IMR-90 (cell line): ENCODE results near the gene SLIT3. TPM values are rescaled to one million over a fixed set of nuclear protein-coding genes. Genes with fewer than 3 reads are reported as not detected.

Source experiments
- ATAC-seq: fragments of 200-7000 bp; cut with Tn5 transposase; 2 replicates; pipeline ENCODE4 v1.9.1; 2020; ENCODE audit warnings: low read depth, mild to moderate bottlenecking, moderate library complexity
- BruUV-seq: library from RNA; stranded (reverse); fragments of 400-500 nt; replicated peaks from 2 replicates; lab custom pipeline; 2021; lab: Mats Ljungman, UMichigan
- CTCF ChIA-PET: fragments of 300-600 bp; formaldehyde crosslinking; extraction: SDS; loops from one replicate; lab custom pipeline; 2021; ENCODE audit warnings: antibody characterized with exemption; lab: Yijun Ruan, JAX
- POLR2A ChIA-PET: fragments of 300-600 bp; sonication (Branson Sonifier 250); formaldehyde crosslinking; loops from one replicate; lab custom pipeline; 2022; ENCODE audit warnings: antibody characterized with exemption; ENCODE audit not compliant: unreplicated experiment; lab: Charles Lee
- DNase-seq: peaks from one replicate; pipeline ENCODE4 v3.0.0; 2013
- H2AFZ ChIP-seq: replicated peaks from 2 replicates; pipeline ENCODE3; 2013; ENCODE audit warnings: low read length, mild to moderate bottlenecking; ENCODE audit not compliant: poor library complexity
- H2AK5ac ChIP-seq: 2 replicates; pipeline ENCODE4 v1.6.1; 2013; ENCODE audit warnings: low read depth, low read length, inconsistent platforms
- H2AK9ac ChIP-seq: replicated peaks from 2 replicates; pipeline ENCODE3; 2013; ENCODE audit warnings: mild to moderate bottlenecking, low read depth, low read length, moderate library complexity; ENCODE audit not compliant: poor library complexity
- H2BK120ac ChIP-seq: 2 replicates; pipeline ENCODE4 v1.6.1; 2013; ENCODE audit warnings: low read depth, low read length, inconsistent platforms
- H2BK15ac ChIP-seq: 3 replicates; pipeline ENCODE4 v1.6.1; 2013; ENCODE audit warnings: low read depth, low read length, inconsistent platforms
- H2BK20ac ChIP-seq: 2 replicates; pipeline ENCODE4 v1.6.1; 2013; ENCODE audit warnings: low read depth, mild to moderate bottlenecking, inconsistent platforms, low read length, moderate library complexity
- H2BK5ac ChIP-seq: 2 replicates; pipeline ENCODE4 v1.6.1; 2013; ENCODE audit warnings: mild to moderate bottlenecking, low read depth, low read length, inconsistent platforms; ENCODE audit not compliant: poor library complexity, severe bottlenecking
- H3K14ac ChIP-seq: replicated peaks from 2 replicates; pipeline ENCODE4 v1.6.1; 2013; ENCODE audit warnings: low read depth, low read length, inconsistent platforms
- H3K18ac ChIP-seq: 2 replicates; pipeline ENCODE4 v1.6.1; 2013; ENCODE audit warnings: low read depth, low read length, control low read depth
- H3K23ac ChIP-seq: 2 replicates; pipeline ENCODE4 v1.6.1; 2013; ENCODE audit warnings: low read depth, low read length, inconsistent platforms
- H3K27ac ChIP-seq: 2 replicates; pipeline ENCODE4 v1.5.1; 2013; ENCODE audit warnings: mild to moderate bottlenecking, control low read depth, low read length; ENCODE audit not compliant: insufficient read depth
- H3K27me3 ChIP-seq: 2 replicates; pipeline ENCODE4 v1.6.1; 2013; ENCODE audit warnings: low read length; ENCODE audit not compliant: control insufficient read depth, insufficient read depth
- H3K36me3 ChIP-seq: 2 replicates; pipeline ENCODE4 v1.6.1; 2013; ENCODE audit warnings: low read length, mixed read lengths; ENCODE audit not compliant: control insufficient read depth, insufficient read depth
- H3K4ac ChIP-seq: 2 replicates; pipeline ENCODE4 v1.6.1; 2013; ENCODE audit warnings: low read depth, low read length, inconsistent platforms
- H3K4me1 ChIP-seq: 2 replicates; pipeline ENCODE4 v1.6.1; 2013; ENCODE audit warnings: low read length, mixed read lengths; ENCODE audit not compliant: control insufficient read depth, insufficient read depth
- H3K4me2 ChIP-seq: 2 replicates; pipeline ENCODE4 v1.6.1; 2013; ENCODE audit warnings: low read depth, mild to moderate bottlenecking, control low read depth, low read length, moderate library complexity
- H3K4me3 ChIP-seq: 2 replicates; pipeline ENCODE4 v1.5.1; 2013; ENCODE audit warnings: low read depth, mild to moderate bottlenecking, control low read depth, low read length, moderate library complexity; ENCODE audit not compliant: insufficient read depth
- H3K56ac ChIP-seq: 2 replicates; pipeline ENCODE4 v1.6.1; 2013; ENCODE audit warnings: low read length, inconsistent platforms; ENCODE audit not compliant: insufficient read depth; ENCODE audit errors: extremely low read depth
- H3K79me1 ChIP-seq, 2 experiments: 2 replicates each; pipeline ENCODE4 v1.6.1; 2013; ENCODE audit warnings: low read length in 2 of 2, inconsistent platforms in 1 of 2, low read depth in 1 of 2
- H3K9ac ChIP-seq: 2 replicates; pipeline ENCODE4 v1.6.1; 2013; ENCODE audit warnings: low read depth, low read length, control low read depth
- H3K9me1 ChIP-seq: 2 replicates; pipeline ENCODE4 v1.6.1; 2013; ENCODE audit warnings: low read length, inconsistent platforms; ENCODE audit not compliant: insufficient read depth
- H3K9me3 ChIP-seq: 2 replicates; pipeline ENCODE4 v1.6.1; 2013; ENCODE audit warnings: low read length; ENCODE audit not compliant: control insufficient read depth, insufficient read depth
- H4K20me1 ChIP-seq: 2 replicates; pipeline ENCODE4 v1.6.1; 2013; ENCODE audit warnings: low read length, inconsistent platforms; ENCODE audit not compliant: insufficient read depth
- H4K5ac ChIP-seq: 2 replicates; pipeline ENCODE4 v1.6.1; 2013; ENCODE audit warnings: mild to moderate bottlenecking, low read depth, low read length, control low read depth
- H4K8ac ChIP-seq, 2 experiments: 2 replicates each; pipeline ENCODE4 v1.6.1; 2013; ENCODE audit warnings: low read depth in 2 of 2, low read length in 2 of 2, control low read depth in 1 of 2, inconsistent platforms in 1 of 2
- H4K91ac ChIP-seq: 2 replicates; pipeline ENCODE4 v1.6.1; 2013; ENCODE audit warnings: low read depth, low read length, inconsistent platforms; ENCODE audit not compliant: insufficient read depth
- BHLHE40 ChIP-seq: fragments of 150-350 bp; IDR thresholded peaks from 2 replicates; pipeline ENCODE4 v1.6.1; 2016; ENCODE audit warnings: mild to moderate bottlenecking, low read depth, low read length
- CEBPB ChIP-seq: IDR thresholded peaks from 2 replicates; pipeline ENCODE4 v1.6.1; 2012; ENCODE audit warnings: low read depth, low read length, improper control_type of control experiment
- CHD1 ChIP-seq: IDR thresholded peaks from 2 replicates; pipeline ENCODE4 v1.6.1; 2012; ENCODE audit warnings: low read depth, low read length, improper control_type of control experiment
- ELK1 ChIP-seq: fragments of 150-350 bp; IDR thresholded peaks from 2 replicates; pipeline ENCODE4 v1.6.1; 2016; ENCODE audit warnings: low read depth, mild to moderate bottlenecking, low read length, moderate library complexity, borderline replicate concordance
- FOS ChIP-seq: fragments of 150-350 bp; IDR thresholded peaks from 2 replicates; pipeline ENCODE4 v1.6.1; 2016; ENCODE audit warnings: low read depth, low read length
- MAFK ChIP-seq: IDR thresholded peaks from 2 replicates; pipeline ENCODE4 v1.6.1; 2012; ENCODE audit warnings: low read depth, low read length, improper control_type of control experiment
- MAZ ChIP-seq: IDR thresholded peaks from 2 replicates; pipeline ENCODE4 v1.6.1; 2012; ENCODE audit warnings: low read depth, mild to moderate bottlenecking, low read length, improper control_type of control experiment, moderate library complexity, borderline replicate concordance
- MXI1 ChIP-seq: IDR thresholded peaks from 2 replicates; pipeline ENCODE4 v1.6.1; 2012; ENCODE audit warnings: low read depth, mild to moderate bottlenecking, low read length, moderate library complexity, borderline replicate concordance
- NFE2L2 ChIP-seq: fragments of 150-350 bp; IDR thresholded peaks from 2 replicates; pipeline ENCODE4 v1.6.1; 2016; ENCODE audit warnings: low read depth, mild to moderate bottlenecking, low read length
- POLR2A ChIP-seq: IDR thresholded peaks from 2 replicates; pipeline ENCODE4 v1.6.1; 2012; ENCODE audit warnings: mild to moderate bottlenecking, low read depth, low read length
- RAD21 ChIP-seq: IDR thresholded peaks from 2 replicates; pipeline ENCODE4 v1.6.1; 2012; ENCODE audit warnings: low read length, improper control_type of control experiment
- RCOR1 ChIP-seq: IDR thresholded peaks from 2 replicates; pipeline ENCODE4 v1.6.1; 2012; ENCODE audit warnings: mild to moderate bottlenecking, low read length, improper control_type of control experiment; ENCODE audit not compliant: insufficient replicate concordance
- RFX5 ChIP-seq: IDR thresholded peaks from 2 replicates; pipeline ENCODE4 v1.8.0; 2012; ENCODE audit warnings: low read depth, mild to moderate bottlenecking, low read length, moderate library complexity
- SMC3 ChIP-seq: fragments of 150-350 bp; IDR thresholded peaks from 2 replicates; pipeline ENCODE4 v1.6.1; 2016; ENCODE audit warnings: low read depth, mild to moderate bottlenecking, antibody characterized with exemption, low read length, moderate library complexity
- USF2 ChIP-seq: fragments of 150-350 bp; IDR thresholded peaks from 2 replicates; pipeline ENCODE4 v1.6.1; 2017; ENCODE audit warnings: mild to moderate bottlenecking, antibody characterized with exemption, low read length, low read depth
- WGBS, 2 experiments: methylation state at CpG; one replicate each; pipeline versions ENCODE4 v1.1.5 to v1.1.7; 2013; ENCODE audit warnings: missing lambda C conversion rate in 2 of 2; ENCODE audit not compliant: insufficient read length in 1 of 2; ENCODE audit errors: extremely low coverage in 2 of 2; 5-methylcytosine and 5-hydroxymethylcytosine counted together
- dilution Hi-C: fragments of 300-500 bp; cut with HindIII; formaldehyde crosslinking; loops from one replicate; pipeline ENCODE4 v1.14.3; 2018; ENCODE audit warnings: low sequenced_read_pairs; ENCODE audit not compliant: unreplicated experiment
- in situ Hi-C: fragments of 300-500 bp; cut with MboI; formaldehyde crosslinking; loops from 3 replicates; pipeline ENCODE4 v1.14.3; 2019; ENCODE audit warnings: low sequenced_read_pairs, inconsistent platforms, mixed read lengths
- intact Hi-C: fragments of 100-400 bp; cut with micrococcal nuclease; formaldehyde crosslinking; loops from 2 replicates; pipeline ENCODE4 v1.10.0; 2022
- polyA plus RNA-seq, 3 experiments: library from polyadenylated mRNA; depleted of rRNA; stranded (reverse); fragments of >200 nt; gene quantifications; 2 replicates each; pipeline ENCODE4 v1.2.3, GENCODE V29; 2012; ENCODE audit warnings: low replicate concordance in 1 of 3
- total RNA-seq: library from RNA; depleted of rRNA; stranded (reverse); fragments of >200 nt; gene quantifications from 2 replicates; pipeline ENCODE4 v1.2.3, GENCODE V29; 2012
- TF ChIP-seq, protein P1 (sequence below): conservative IDR thresholded peaks from 2 replicates; pipeline ENCODE4 v1.5.1; 2012; ENCODE audit warnings: mild to moderate bottlenecking, low read depth, low read length, improper control_type of control experiment

Gene SLIT3
- total and polyA plus RNA-seq, 2 of the 4 experiments (the other 2 are of a cell fraction): 0.18 to 0.50 TPM

DNA sequence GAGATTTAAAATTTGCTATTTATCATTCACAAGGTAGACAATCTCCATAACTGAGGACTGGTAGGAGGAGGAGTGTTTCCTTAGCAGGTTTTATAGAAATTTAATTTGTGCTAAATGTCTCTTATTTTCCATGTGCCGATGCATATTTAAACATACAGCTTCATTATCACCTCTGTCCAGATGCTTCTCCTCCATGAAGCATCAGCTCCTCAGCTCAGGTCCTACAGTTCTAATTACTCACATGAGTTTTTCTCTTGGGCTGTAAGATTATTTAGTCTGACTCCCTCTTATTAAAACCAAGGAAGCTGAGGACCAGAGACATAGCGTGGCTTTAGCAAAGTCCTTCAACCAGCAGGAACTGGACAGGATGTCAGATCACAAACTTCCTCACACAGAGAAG lies 421.6 kb downstream of the SLIT3 start:
- Histone ChIP-seq H3K4me2 (no peak overlapping the region), H3K4me3 (no peak overlapping the region), H3K27ac (no peak overlapping the region), H2BK5ac (no peak overlapping the region), H4K20me1 (no peaks in the 10 kb centered on the region), H2BK15ac (no peak overlapping the region), H3K56ac (no peak overlapping the region), H4K5ac (no peak overlapping the region), H3K27me3 (peaks cover 1% of the 10 kb centered on the region; the same call in 1 of the 2 replicates), H4K91ac (no peak overlapping the region), H2BK20ac (no peak overlapping the region), H2AFZ (no peak overlapping the region), H2BK120ac (no peak overlapping the region), H3K18ac (no peak overlapping the region), H3K4ac (no peak overlapping the region), H4K8ac (no peak overlapping the region), H3K23ac (no peak overlapping the region), H3K9me1 (no peaks in the 10 kb centered on the region), H2AK9ac (no peak overlapping the region), H3K36me3 (no peaks in the 10 kb centered on the region), H2AK5ac (no peak overlapping the region), H3K9me3 (no peaks in the 10 kb centered on the region), H3K9ac (no peak overlapping the region), H3K14ac (no peak overlapping the region), H3K4me1 (no peaks in the 10 kb centered on the region), H3K79me1 (no peaks in the 10 kb centered on the region)
- CTCF ChIA-PET: no interaction called here
- dilution Hi-C loops: no loop called here
- WGBS, 2 experiments: no CpG with 5 or more reads among the region's 2 CpGs
- ATAC-seq (no peak), DNase-seq (no peak)
- POLR2A ChIA-PET: no interaction called here
- no peak for TF ChIP-seq RCOR1
- no peak for TF ChIP-seq SMC3
- TF ChIP-seq CEBPB: no peak
- no peak for TF ChIP-seq RAD21
- TF ChIP-seq POLR2A: no peak
- TF ChIP-seq BHLHE40: no peak
- TF ChIP-seq MAZ: no peak
- no peak for TF ChIP-seq ELK1
- no peak for TF ChIP-seq MAFK
- TF ChIP-seq CHD1: no peak
- TF ChIP-seq USF2: no peak
- TF ChIP-seq MXI1: no peak
- no peak for TF ChIP-seq FOS
- TF ChIP-seq, protein P1, sequence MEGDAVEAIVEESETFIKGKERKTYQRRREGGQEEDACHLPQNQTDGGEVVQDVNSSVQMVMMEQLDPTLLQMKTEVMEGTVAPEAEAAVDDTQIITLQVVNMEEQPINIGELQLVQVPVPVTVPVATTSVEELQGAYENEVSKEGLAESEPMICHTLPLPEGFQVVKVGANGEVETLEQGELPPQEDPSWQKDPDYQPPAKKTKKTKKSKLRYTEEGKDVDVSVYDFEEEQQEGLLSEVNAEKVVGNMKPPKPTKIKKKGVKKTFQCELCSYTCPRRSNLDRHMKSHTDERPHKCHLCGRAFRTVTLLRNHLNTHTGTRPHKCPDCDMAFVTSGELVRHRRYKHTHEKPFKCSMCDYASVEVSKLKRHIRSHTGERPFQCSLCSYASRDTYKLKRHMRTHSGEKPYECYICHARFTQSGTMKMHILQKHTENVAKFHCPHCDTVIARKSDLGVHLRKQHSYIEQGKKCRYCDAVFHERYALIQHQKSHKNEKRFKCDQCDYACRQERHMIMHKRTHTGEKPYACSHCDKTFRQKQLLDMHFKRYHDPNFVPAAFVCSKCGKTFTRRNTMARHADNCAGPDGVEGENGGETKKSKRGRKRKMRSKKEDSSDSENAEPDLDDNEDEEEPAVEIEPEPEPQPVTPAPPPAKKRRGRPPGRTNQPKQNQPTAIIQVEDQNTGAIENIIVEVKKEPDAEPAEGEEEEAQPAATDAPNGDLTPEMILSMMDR: no peak
- no peak for TF ChIP-seq RFX5
- TF ChIP-seq NFE2L2: no peak
- intact Hi-C loops: no loop called here
- in situ Hi-C loops: no loop called here
- BruUV-seq: no TSS peak
